ENCODE data around the gene KRTAP10-2.

The KRTAP10-2 gene

DNA sequence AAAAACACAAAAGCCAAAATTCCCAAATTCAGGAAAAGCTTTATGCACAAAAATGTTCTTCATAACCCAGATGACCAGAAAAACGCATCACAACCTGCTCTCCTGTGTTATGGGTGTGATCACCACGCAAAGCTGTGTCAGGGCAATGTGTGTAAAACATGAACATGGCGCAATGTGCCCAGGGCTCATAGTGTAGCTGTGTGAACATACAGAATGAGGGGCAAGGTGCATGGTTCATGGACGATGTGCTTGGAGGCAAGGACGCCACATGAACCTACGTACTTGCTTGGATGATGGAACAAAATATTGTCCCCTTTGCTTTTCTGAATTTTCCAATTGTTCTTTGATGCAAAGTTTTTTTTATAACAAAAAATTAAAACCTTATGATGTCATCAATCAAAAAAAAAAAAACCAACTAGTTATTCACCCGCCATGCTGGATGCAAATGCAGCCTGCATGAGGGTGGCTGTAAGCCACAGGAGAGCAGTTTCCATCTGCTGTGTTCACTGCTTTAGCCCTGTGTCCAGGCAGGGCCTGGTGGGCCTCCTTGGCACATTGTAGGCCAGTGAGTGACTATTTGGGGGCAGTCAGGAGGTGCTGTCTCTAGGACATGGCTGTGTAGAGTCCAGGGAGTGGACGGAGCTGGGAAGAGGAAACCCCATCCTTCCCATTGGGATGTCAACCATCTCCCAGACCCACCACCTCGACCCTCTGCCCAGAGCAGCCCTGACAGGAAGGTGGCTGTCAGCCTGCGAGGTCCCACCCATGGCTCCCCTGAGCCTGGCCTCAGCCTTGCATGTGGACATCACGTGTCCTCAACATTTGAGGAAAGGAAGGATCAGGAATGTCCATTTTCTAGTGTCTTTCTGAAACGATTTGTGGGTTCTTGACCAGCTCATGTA lies 25.0 kb downstream of the KRTAP10-2 start:
- no peak for DNase-seq (ENCODE audit: low spot score)

GRCh38 chr21:44525391-44526095 lies 25.8 kb downstream of the KRTAP10-2 start:
- DNase-seq (ENCODE audit: low spot score) = no peak

DNA sequence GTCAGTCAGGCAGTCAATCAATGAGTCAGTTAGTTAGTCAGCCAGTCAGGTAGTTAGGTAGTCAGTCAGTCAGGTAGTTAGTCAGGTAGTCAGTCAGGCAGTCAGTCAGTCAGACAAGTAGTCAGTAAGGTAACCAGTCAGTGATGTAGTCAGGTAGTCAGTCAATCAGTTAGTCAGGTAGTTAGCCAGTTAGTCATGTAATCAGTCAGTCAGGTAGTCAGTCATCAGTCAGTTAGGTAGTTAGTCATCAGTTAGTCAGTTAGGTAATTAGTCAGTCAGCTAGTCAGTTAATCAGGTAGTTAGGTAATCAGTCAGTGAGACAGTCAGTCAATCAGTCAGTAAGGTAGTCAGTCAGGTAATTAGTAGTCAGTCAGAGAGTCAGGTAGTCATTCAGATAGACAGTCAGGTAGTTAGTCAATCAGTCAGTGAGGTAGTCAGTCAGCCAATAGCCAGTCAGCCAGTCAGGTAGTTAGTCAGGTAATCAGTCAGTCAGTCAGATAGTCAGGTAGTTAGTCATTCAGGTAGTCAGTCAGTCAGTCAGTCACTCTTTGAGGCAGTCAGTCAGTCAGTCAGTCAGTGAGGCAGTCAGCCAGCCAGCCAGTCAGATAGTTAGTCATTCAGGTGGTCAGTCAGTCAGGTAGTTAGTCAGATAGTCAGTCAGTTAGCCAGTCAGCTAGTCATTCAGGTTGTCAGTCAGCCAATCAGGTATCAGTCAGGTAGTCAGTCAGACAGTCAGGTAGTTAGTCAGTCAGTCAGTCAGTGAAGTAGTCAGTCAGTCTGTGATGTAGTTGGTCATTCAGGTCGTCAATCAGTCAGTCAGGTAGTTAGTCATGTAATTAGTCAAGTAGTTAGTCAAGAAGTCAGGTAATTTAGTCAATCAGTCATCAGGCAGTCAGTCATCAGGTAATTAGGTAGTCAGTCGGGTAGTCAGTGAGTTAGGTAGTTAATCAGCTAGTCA lies 26.6 kb downstream of the KRTAP10-2 start:
- no peak for DNase-seq (ENCODE audit: low spot score)

DNA sequence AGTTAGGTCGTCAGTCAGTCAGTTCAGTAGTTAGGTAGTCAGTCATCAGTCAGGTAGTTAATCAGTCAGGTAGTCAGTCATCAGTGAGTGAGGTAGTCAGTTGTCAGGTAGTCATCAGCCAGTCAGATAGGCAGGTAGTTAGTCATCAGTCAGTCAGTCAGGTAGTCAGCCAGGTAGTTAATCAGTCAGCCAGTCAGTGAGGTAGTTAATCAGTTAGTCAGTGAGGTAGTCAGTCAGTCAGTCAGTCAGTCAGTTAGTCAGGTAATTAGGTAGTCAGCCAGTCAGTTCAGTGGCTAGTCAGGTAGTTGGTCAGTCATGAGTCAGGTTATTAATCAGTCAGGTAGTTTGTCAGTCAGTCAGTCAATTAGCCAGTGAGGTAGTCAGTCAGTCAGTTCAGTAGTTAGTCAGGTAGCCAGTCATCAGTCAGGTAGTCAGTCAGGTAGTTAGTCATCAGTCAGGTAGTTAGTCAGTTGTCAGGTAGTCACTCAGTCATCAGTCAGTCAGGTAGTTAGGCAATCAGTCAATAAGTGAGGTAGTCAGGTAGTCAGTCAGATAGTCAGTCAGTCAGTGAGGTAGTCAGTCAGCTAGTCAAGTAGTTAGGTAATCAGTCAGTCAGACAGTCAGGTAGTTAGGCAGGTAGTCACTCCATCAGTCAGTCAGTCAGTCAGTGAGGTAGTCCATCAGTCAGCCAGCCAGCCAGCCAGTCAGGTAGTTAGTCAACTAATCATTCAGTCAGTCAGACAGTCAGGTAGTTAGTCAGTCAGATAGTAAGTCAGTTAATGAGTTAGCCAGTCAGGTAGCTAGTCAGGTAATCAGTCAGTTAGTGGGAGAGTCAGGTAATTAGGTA lies 27.5 kb downstream of the KRTAP10-2 start:
- no peak for DNase-seq (ENCODE audit: low spot score)

- DNase-seq (ENCODE audit: low spot score) = no peak
Measured at GRCh38 chr21:44522753-44523204, 28.5 kb downstream of the KRTAP10-2 start.

GRCh38 chr21:44521928-44522752 lies 29.2 kb downstream of the KRTAP10-2 start:
- no peak for DNase-seq (ENCODE audit: low spot score)

DNA sequence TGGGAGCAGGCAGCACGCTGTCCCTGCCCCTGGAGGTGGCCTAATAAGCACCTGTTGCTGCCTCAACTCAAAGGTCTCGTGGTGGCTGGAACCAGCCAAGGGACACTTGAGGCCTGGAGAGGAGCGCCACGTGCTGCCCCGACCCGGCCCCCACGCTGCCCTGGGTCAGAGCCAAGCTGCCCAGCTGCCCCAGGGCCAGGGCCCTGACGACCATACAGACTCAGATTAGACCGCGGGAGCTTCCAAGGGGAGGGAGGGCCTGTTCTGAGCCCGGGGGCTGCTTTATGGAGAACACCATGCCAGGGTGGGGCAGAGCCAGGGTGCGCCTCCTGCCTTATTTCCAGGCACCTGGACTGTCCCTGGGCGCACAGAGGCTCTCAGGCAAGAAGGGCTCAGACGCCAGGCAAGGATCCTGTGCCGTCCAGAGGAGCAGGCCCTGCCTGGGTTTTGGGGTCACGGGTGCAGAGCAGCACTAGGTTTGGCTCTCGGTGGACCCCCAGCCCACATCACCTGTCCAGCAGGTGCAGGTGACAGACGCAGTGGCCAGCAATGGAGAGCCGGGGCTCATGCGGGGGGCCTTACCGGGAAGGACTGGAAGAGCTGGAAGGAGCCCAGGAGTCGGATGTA lies 29.9 kb downstream of the KRTAP10-2 start:
- no peak for DNase-seq (ENCODE audit: low spot score)

- DNase-seq (ENCODE audit: low spot score) = no peak
Measured at GRCh38 chr21:44520326-44521300, 30.7 kb downstream of the KRTAP10-2 start.

DNA sequence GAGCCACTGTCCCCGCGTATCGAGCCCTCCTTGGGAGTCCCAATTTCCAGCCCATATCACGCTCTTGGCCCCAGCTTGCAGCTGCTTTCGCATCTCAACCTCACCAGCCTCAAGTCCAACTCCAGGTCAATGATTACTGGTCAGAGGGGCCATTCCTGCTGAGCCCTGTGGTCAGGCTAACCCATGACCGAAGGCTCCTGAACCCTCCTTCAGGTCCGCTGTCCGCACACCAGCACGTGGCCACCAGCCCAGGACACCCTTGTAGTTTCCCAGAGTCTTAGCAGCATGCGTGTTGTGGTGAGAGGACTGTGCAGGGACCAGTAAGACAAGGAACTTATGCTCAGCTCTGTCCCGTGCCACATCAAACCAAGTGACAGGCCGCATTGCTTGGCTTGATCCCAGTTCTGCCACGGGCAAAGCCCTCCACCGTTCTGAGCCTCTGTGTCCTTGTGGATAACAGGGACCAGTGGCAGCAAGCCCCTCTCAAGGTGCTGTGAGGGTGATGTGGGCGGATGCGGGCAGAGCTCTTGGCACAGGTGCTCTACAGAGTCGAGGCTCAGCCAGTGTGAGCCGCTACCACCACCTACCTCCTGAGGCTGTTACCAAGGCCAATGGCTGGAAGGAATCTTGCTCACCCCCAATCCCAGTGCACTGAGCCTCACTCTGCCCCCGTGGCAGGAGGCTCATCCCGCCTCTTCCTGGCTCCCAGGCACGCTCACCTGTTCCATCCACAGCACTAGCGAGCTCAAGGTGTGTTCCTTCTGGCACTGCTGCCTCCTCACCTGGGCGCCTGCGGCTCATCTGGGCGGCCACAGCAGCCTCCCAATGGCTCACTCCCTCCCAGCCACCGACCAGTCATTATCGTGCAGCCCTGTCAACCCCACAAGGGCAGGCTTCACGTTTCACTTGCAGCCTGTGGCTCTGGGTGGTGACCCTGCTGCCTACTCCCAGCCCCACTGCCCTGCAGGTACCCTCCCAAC lies 31.7 kb downstream of the KRTAP10-2 start:
- no peak for DNase-seq (ENCODE audit: low spot score)

GRCh38 chr21:44518686-44519085 lies 32.6 kb downstream of the KRTAP10-2 start:
- no peak for DNase-seq (ENCODE audit: low spot score)

GRCh38 chr21:44517175-44517899 lies 34.0 kb downstream of the KRTAP10-2 start:
- DNase-seq (ENCODE audit: low spot score) = no peak

GRCh38 chr21:44516828-44517174 lies 34.5 kb downstream of the KRTAP10-2 start:
- DNase-seq (ENCODE audit: low spot score) = no peak

DNA sequence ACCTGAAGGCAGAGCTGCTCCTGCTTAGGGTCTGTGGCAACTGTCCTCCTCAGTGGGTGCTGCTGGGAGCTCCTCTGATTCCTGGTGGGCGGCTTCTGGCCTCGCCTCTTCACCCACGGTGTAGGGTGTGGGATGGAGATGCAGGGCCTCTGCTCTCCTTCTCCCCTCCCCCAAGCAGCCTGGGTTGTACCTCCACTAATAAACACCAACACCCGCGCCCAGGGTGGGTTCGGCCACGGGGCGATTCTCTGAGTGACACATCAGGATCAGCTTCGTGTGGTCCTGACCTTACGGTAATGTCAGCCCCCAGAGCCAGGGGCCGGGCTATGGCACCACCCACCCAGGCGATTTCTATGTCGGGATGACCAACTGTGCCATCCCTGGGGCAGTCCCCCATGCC lies 35.0 kb downstream of the KRTAP10-2 start:
- DNase-seq (ENCODE audit: low spot score) = no peak

- DNase-seq (ENCODE audit: low spot score) = no peak
Measured at GRCh38 chr21:44515359-44516165, 35.7 kb downstream of the KRTAP10-2 start.

DNA sequence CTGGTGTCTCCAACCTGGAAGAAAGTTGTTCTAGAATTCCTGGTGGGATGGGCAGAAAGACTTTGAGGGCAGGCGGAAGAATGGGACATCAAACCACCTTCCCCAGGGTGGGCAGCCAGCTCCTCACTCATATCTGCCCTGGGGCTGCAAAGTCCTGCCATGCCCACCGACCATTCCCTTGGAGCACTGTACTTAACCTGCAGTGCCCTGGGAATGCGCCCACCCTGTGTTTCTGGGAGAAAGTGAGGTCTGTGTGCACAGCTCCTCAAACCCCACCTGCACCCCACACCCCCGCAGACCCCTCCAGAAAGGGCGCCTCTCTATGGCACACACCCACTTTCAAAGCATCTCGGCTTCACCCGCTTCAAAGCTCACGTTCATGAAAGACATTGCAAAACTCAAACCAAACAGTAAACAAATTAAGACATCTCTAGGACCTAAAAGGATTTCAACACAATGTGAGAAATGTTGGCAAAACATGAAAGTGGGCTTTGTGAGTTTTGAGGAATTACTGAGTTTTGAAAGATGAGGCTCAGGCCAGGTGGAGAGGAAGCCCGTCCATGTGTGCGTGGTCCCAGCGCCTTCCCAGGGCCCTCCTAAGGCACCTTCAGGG lies 36.5 kb downstream of the KRTAP10-2 start:
- no peak for DNase-seq (ENCODE audit: low spot score)

DNA sequence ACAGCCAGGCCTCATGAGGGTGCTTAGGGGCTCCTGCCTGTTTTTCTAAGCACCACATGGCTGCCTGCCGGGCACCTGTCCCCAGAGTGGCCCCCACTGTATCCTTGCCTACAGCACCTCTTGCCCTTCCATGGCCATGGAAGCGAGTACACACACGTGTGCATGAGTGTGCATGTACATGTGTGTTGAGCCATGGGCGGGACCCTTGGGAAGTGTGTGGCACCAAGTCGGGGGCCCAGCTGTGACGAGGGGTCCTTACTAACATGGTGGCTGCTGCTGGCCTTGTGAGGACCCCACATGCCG lies 37.1 kb downstream of the KRTAP10-2 start:
- DNase-seq (ENCODE audit: low spot score) = no peak
